ENCODE measurements around the gene IGF1R. TPM values are rescaled to one million over a fixed set of nuclear protein-coding genes. Genes with fewer than 3 reads are reported as not detected.

IGF1R gene
- total RNA-seq, 1 experiment from 2014 or later, result 0.56 TPM

DNA sequence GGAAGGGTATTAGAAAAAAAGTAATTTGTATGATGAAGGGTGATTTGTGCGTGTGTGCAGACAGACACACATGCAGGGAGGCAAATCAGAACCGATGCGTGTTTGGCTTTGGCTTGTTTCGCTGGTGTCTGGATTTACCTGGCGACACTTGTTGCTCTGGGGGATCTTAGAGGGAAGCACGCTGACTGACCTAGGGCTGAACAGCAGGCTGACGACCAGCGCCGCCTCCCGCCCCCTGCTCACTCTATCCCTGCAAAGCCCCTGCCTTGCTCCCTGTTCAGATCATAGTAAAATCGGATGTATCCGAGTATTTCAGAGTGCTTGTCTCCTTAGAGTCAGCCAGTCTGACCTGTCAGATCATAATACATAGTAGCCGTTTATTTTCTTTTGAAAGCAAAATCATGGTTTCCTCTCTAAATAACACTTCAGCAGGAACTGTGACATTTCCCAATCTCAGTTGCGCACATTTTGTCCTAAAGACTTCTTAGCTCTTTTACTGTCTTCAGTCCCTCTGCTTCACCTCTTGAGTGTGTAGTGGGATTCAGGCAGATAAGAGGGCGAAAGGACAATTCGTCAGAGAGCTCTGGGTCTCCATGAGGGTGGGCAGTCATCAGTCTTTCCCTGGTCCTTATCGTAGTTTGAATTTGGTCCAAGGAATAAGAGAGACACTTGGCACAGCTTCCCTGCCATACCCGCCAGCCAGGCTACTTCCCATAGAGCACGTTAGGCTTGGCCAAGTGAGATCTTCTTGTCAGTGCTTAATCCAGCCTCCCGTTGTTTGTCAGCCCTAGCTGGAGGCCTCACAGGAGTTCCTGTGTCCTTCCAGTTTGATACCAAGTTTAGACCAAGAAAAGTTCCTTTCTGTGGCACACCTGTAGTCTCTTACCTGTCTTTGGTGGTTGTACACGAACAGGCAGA, 261.9 kb downstream of the IGF1R start:
- Histone ChIP-seq H3K9me2 (replicated peaks; ENCODE audit: insufficient read depth, low read length) (no peaks in the 10 kb centered on the region), H3K9me3 (ENCODE audit: low read length) (no peaks in the 10 kb centered on the region), H3K4me3 (ENCODE audit: low read length) (no peak overlapping the region), H3K4me1 (ENCODE audit: low read length) (no peaks in the 10 kb centered on the region), H3K79me2 (ENCODE audit: low read length) (no peaks in the 10 kb centered on the region), H3K27me3 (ENCODE audit: low read length) (no peaks in the 10 kb centered on the region), H2AFZ (ENCODE audit: low read length) (no peak overlapping the region), H4K20me1 (ENCODE audit: insufficient read depth, low read depth, low read length) (no peaks in the 10 kb centered on the region), H3K36me3 (ENCODE audit: insufficient read depth, low read length) (no peaks in the 10 kb centered on the region), H3K9ac (ENCODE audit: low read length) (no peak overlapping the region), H3K27ac (ENCODE audit: low read length) (no peak overlapping the region), H3K4me2 (ENCODE audit: low read depth, low read length, poor library complexity, severe bottlenecking) (no peak overlapping the region)
- DNase-seq, result no peak

DNA sequence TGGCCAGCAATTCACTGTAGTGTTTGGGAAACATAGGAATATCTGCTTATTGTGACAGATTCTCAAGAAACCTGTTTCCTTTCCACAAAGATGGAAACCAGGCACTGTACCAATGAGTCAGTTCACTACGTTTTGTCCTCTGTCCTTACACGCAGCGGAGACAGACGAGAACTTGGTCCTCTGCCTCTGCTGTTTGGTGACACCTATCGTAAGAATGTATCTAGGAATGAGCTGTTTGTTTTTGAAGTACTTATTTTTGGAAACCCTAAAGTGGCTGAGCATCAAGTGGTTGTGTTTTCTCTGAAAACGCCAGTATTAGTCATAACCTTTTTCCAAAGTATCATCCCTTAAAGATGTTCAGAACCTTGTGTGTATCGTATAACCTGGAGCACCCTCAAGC, 266.3 kb downstream of the IGF1R start:
- Histone ChIP-seq H3K27ac (ENCODE audit: low read length) (no peak overlapping the region), H4K20me1 (ENCODE audit: insufficient read depth, low read depth, low read length) (no peaks in the 10 kb centered on the region), H3K9me2 (replicated peaks; ENCODE audit: insufficient read depth, low read length) (no peaks in the 10 kb centered on the region), H3K4me3 (ENCODE audit: low read length) (no peak overlapping the region), H3K79me2 (ENCODE audit: low read length) (no peaks in the 10 kb centered on the region), H3K27me3 (ENCODE audit: low read length) (no peaks in the 10 kb centered on the region), H3K36me3 (ENCODE audit: insufficient read depth, low read length) (no peaks in the 10 kb centered on the region), H3K9me3 (ENCODE audit: low read length) (no peaks in the 10 kb centered on the region), H3K4me2 (ENCODE audit: low read depth, low read length, poor library complexity, severe bottlenecking) (no peak overlapping the region), H3K9ac (ENCODE audit: low read length) (no peak overlapping the region), H2AFZ (ENCODE audit: low read length) (no peak overlapping the region), H3K4me1 (ENCODE audit: low read length) (no peaks in the 10 kb centered on the region)
- no peak for DNase-seq

DNA sequence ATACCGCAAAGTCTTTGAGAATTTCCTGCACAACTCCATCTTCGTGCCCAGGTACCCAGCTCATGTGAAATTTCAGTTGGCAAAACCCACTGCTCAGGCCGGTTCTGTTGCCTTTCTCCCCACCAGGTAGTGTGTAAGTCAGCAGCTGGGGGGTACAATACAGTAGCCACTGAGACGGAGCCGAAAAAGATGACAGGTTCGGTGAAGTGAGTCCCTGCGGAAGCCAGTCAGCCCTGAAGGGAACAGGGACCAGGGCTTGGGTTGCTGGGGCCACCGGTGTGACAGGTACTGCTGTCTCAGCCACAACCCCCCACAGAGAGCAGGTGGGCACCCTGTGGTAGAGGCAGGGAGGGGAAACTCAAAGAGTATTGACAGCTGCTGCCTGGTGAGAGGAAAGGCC, 268.5 kb downstream of the IGF1R start:
- H3K4me3 ChIP-seq (ENCODE audit: low read length), result no peak overlapping the region
- no peak overlapping the region for H3K27ac ChIP-seq (ENCODE audit: low read length)
- H3K9me3 ChIP-seq (ENCODE audit: low read length), result no peaks in the 10 kb centered on the region
- no peak overlapping the region for H3K4me2 ChIP-seq (ENCODE audit: low read depth, low read length, poor library complexity, severe bottlenecking)
- H3K9ac ChIP-seq (ENCODE audit: low read length), result no peak overlapping the region
- no peaks in the 10 kb centered on the region for H3K79me2 ChIP-seq (ENCODE audit: low read length)
- no peak overlapping the region for H2AFZ ChIP-seq (ENCODE audit: low read length)
- no peak for DNase-seq
- no peaks in the 10 kb centered on the region for H3K9me2 ChIP-seq (replicated peaks; ENCODE audit: insufficient read depth, low read length)
- H3K36me3 ChIP-seq (ENCODE audit: insufficient read depth, low read length), result no peaks in the 10 kb centered on the region
- H4K20me1 ChIP-seq (ENCODE audit: insufficient read depth, low read depth, low read length), result no peaks in the 10 kb centered on the region
- no peaks in the 10 kb centered on the region for H3K4me1 ChIP-seq (ENCODE audit: low read length)
- H3K27me3 ChIP-seq (ENCODE audit: low read length), result no peaks in the 10 kb centered on the region

DNA sequence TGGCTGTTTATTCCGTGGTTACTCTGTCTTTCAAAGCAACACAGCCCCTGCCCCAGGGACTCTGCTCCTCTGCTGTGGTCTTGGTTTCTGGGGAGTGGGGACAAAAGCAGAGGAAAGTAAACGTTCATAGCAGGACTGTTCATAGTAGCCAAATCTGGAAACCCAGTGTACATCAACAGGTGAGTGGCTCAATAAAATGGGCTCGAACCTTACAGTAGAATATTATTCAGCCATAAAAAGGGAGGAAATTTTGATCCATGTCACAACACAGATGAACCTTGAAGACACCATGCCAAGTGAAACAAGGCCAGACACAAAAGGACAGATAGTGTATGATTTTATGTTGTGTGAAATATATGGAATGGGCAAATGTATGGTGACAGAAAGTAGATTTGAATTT, 269.1 kb downstream of the IGF1R start:
- Histone ChIP-seq H3K27ac (ENCODE audit: low read length) (no peak overlapping the region), H3K36me3 (ENCODE audit: insufficient read depth, low read length) (no peaks in the 10 kb centered on the region), H3K9me2 (replicated peaks; ENCODE audit: insufficient read depth, low read length) (no peaks in the 10 kb centered on the region), H4K20me1 (ENCODE audit: insufficient read depth, low read depth, low read length) (no peaks in the 10 kb centered on the region), H3K4me2 (ENCODE audit: low read depth, low read length, poor library complexity, severe bottlenecking) (no peak overlapping the region), H3K4me3 (ENCODE audit: low read length) (no peak overlapping the region), H3K79me2 (ENCODE audit: low read length) (no peaks in the 10 kb centered on the region), H3K4me1 (ENCODE audit: low read length) (no peaks in the 10 kb centered on the region), H3K9ac (ENCODE audit: low read length) (no peak overlapping the region), H2AFZ (ENCODE audit: low read length) (no peak overlapping the region), H3K27me3 (ENCODE audit: low read length) (no peaks in the 10 kb centered on the region), H3K9me3 (ENCODE audit: low read length) (no peaks in the 10 kb centered on the region)
- no peak for DNase-seq

DNA sequence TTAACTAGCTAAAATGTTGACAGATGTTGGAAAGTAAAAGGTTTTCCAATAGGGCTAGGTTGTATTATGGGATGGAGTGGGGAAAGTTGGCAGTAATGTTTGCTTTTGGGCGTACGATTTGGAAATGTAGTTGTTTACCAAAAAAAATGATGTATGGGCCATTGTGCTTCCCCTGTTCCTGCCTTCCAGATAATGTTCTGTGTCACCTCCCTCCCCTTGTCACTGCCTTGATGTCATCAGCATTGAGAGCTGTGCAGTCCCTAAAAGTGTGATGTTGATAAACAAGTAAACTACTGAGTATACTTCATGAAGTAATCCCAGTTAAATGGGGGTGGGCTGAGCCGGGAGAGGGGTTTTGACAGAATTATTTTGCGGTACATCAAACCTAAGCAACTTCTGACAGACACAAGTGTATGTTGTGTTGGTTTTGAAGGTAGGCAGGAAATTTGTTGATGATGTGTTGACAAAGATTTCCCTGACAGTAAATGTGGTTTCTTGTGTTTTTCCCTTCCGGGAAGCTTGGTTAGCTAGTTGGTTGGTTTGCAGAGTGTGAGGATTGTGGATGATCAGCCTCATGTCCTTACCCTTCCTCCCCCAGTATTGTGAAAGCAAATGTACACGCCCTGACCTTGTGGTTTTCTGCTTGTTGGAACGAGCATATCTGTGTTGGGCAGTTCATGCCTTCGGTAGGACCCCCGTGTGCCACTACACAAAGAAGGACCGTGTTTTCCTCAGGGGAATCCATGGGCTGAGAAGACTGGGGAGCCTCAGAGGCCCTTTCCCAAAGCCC, 271.9 kb downstream of the IGF1R start:
- H3K27me3 ChIP-seq (ENCODE audit: low read length), result no peaks in the 10 kb centered on the region
- no peaks in the 10 kb centered on the region for H3K9me3 ChIP-seq (ENCODE audit: low read length)
- no peak overlapping the region for H3K4me2 ChIP-seq (ENCODE audit: low read depth, low read length, poor library complexity, severe bottlenecking)
- no peaks in the 10 kb centered on the region for H4K20me1 ChIP-seq (ENCODE audit: insufficient read depth, low read depth, low read length)
- no peak overlapping the region for H3K4me3 ChIP-seq (ENCODE audit: low read length)
- H3K9ac ChIP-seq (ENCODE audit: low read length), result no peak overlapping the region
- DNase-seq, result no peak
- no peaks in the 10 kb centered on the region for H3K9me2 ChIP-seq (replicated peaks; ENCODE audit: insufficient read depth, low read length)
- H3K27ac ChIP-seq (ENCODE audit: low read length), result no peak overlapping the region
- no peaks in the 10 kb centered on the region for H3K79me2 ChIP-seq (ENCODE audit: low read length)
- H2AFZ ChIP-seq (ENCODE audit: low read length), result no peak overlapping the region
- H3K4me1 ChIP-seq (ENCODE audit: low read length), result no peaks in the 10 kb centered on the region
- no peaks in the 10 kb centered on the region for H3K36me3 ChIP-seq (ENCODE audit: insufficient read depth, low read length)

DNA sequence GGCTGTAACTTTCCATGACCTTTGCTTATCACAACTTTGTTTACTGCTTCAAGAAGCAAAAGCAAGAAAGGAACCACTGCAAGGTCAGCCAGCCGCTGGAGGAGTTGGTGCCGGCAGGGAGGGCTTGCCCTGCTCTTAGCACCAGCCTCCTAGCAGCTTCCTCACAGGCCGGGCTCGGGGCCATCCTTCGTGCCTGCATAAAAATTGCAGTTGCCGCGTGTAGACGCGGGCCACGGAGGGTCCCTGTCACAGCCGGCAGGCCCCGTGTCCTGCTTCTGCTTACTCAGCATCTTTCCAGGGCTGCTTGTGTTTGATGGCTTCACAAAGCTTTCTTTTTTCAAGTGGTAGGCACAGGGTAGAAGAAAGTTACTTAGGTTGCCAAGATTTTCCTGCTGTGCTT, 274.8 kb downstream of the IGF1R start:
- Histone ChIP-seq H3K27ac (ENCODE audit: low read length) (no peak overlapping the region), H3K27me3 (ENCODE audit: low read length) (no peaks in the 10 kb centered on the region), H3K4me2 (ENCODE audit: low read depth, low read length, poor library complexity, severe bottlenecking) (no peak overlapping the region), H4K20me1 (ENCODE audit: insufficient read depth, low read depth, low read length) (no peaks in the 10 kb centered on the region), H3K9me2 (replicated peaks; ENCODE audit: insufficient read depth, low read length) (no peaks in the 10 kb centered on the region), H3K4me3 (ENCODE audit: low read length) (no peak overlapping the region), H3K79me2 (ENCODE audit: low read length) (no peaks in the 10 kb centered on the region), H3K9ac (ENCODE audit: low read length) (no peak overlapping the region), H3K36me3 (ENCODE audit: insufficient read depth, low read length) (no peaks in the 10 kb centered on the region), H2AFZ (ENCODE audit: low read length) (no peak overlapping the region), H3K4me1 (ENCODE audit: low read length) (no peaks in the 10 kb centered on the region), H3K9me3 (ENCODE audit: low read length) (no peaks in the 10 kb centered on the region)
- DNase-seq, result no peak

DNA sequence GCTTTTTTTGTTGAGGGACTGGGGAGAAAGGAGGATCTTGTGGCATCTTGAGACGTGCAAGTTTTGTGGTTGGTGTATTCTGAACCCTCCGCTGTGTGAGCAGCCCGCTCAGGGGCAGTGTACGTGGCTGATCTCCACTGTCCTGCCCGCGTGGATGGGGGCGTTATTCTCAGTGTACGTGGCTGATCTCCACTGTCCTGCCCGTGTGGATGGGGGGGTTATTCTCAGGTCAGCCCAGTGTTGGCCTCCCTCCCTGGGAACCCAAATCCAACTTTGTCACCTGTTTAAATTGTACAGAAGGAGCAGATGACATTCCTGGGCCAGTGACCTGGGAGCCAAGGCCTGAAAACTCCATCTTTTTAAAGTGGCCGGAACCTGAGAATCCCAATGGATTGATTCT, 275.2 kb downstream of the IGF1R start:
- no peaks in the 10 kb centered on the region for H3K36me3 ChIP-seq (ENCODE audit: insufficient read depth, low read length)
- no peak overlapping the region for H3K9ac ChIP-seq (ENCODE audit: low read length)
- H3K27me3 ChIP-seq (ENCODE audit: low read length), result no peaks in the 10 kb centered on the region
- no peak overlapping the region for H3K27ac ChIP-seq (ENCODE audit: low read length)
- no peak overlapping the region for H2AFZ ChIP-seq (ENCODE audit: low read length)
- no peaks in the 10 kb centered on the region for H3K9me3 ChIP-seq (ENCODE audit: low read length)
- no peak overlapping the region for H3K4me3 ChIP-seq (ENCODE audit: low read length)
- no peaks in the 10 kb centered on the region for H3K4me1 ChIP-seq (ENCODE audit: low read length)
- H4K20me1 ChIP-seq (ENCODE audit: insufficient read depth, low read depth, low read length), result no peaks in the 10 kb centered on the region
- H3K79me2 ChIP-seq (ENCODE audit: low read length), result no peaks in the 10 kb centered on the region
- H3K9me2 ChIP-seq (replicated peaks; ENCODE audit: insufficient read depth, low read length), result no peaks in the 10 kb centered on the region
- H3K4me2 ChIP-seq (ENCODE audit: low read depth, low read length, poor library complexity, severe bottlenecking), result no peak overlapping the region
- no peak for DNase-seq

DNA sequence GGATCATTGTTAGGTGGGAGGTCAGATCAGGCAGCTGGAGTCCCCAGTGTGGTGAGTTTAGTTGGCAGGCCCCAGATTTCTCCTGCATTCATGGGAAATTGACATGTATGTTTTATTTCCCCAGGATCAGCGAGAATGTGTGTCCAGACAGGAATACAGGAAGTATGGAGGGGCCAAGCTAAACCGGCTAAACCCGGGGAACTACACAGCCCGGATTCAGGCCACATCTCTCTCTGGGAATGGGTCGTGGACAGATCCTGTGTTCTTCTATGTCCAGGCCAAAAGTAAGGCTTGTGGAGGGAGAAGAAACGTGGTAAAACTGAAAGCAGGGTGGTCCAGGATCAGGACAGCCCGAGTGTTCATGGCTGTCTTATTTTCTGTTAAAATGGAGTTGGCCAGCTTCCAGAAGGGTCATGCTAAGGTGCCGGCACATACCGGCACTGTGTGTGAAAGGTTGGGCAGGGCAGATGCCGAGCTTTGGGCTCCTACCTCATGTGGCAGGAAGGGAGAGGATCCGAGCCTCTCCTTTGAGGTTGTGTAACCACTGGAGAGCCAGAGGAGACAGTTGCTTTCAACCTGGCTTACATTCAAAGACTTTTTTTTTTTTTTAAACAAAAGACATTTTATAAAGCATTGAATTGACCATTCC, 276.2 kb downstream of the IGF1R start:
- Histone ChIP-seq H2AFZ (ENCODE audit: low read length) (no peak overlapping the region), H3K4me2 (ENCODE audit: low read depth, low read length, poor library complexity, severe bottlenecking) (no peak overlapping the region), H3K79me2 (ENCODE audit: low read length) (no peaks in the 10 kb centered on the region), H3K9me3 (ENCODE audit: low read length) (no peaks in the 10 kb centered on the region), H3K4me3 (ENCODE audit: low read length) (no peak overlapping the region), H4K20me1 (ENCODE audit: insufficient read depth, low read depth, low read length) (no peaks in the 10 kb centered on the region), H3K9ac (ENCODE audit: low read length) (no peak overlapping the region), H3K36me3 (ENCODE audit: insufficient read depth, low read length) (no peaks in the 10 kb centered on the region), H3K27ac (ENCODE audit: low read length) (no peak overlapping the region), H3K27me3 (ENCODE audit: low read length) (no peaks in the 10 kb centered on the region), H3K9me2 (replicated peaks; ENCODE audit: insufficient read depth, low read length) (no peaks in the 10 kb centered on the region), H3K4me1 (ENCODE audit: low read length) (no peaks in the 10 kb centered on the region)
- DNase-seq, result no peak

All from Karpas-422 (cell line).